ENCODE results near the gene SLC25A21.

The SLC25A21 gene

DNA sequence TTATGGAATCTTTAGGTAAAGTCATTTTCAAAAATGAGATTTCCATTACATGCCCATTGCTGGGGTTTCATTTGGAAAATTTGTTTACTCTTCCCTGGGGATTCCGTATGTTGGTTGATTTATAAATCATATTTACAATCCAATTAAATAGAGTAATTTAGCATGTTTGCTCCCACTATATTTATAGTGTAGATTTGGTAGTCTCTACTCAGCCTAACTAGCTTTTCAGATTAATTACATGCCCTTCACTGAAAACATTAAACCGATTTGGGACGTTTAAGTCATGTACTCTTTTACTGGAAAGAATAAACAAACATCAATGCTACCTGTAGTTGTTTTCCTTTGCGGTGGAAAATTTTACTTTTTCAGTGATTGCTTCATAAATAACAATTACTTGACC, 500.3 kb downstream of the SLC25A21 start (continued):
- TF ChIP-seq ZNF214 (tag by site-specific recombination; IDR thresholded peaks at IDR 0.05; ENCODE audit: borderline replicate concordance) (no peak), SETDB1 (IDR thresholded peaks at IDR 0.05; ENCODE audit: insufficient read length, low read length) (no peak), ZNF660 (tag by site-specific recombination; IDR thresholded peaks at IDR 0.05) (no peak), ZNF302 (tag by site-specific recombination; IDR thresholded peaks at IDR 0.05; ENCODE audit: low read depth) (no peak), ZNF747 (tag by site-specific recombination; IDR thresholded peaks at IDR 0.05) (no peak)
- TF ChIP-seq, protein P1, sequence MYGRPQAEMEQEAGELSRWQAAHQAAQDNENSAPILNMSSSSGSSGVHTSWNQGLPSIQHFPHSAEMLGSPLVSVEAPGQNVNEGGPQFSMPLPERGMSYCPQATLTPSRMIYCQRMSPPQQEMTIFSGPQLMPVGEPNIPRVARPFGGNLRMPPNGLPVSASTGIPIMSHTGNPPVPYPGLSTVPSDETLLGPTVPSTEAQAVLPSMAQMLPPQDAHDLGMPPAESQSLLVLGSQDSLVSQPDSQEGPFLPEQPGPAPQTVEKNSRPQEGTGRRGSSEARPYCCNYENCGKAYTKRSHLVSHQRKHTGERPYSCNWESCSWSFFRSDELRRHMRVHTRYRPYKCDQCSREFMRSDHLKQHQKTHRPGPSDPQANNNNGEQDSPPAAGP (tag by site-specific recombination; IDR thresholded peaks at IDR 0.05): no peak

DNA sequence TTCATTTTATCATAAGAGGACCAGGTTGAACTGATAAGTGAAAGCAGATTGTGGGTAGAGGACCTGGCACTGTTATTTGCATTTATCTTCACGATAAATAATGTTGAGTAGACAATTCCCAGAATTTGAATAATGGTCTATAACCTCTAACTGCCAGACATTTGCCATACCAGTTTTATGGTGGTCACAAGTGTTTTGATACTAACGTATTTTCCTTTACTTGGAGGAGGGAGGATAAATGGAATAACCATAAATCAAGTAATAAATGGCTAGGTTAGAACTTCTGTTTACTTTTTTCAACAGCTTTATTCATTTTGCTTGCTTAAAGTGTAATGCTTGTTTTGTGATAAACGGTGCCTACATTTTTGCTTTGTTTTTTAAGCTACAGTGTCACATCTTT, 501.3 kb downstream of the SLC25A21 start:
- no peaks in the 10 kb centered on the region for H3K9me3 ChIP-seq (ENCODE audit: control insufficient read depth, insufficient read depth, low read depth, low read length)
- CTCF ChIA-PET: interaction anchor here (0.6 to 1.2 kb wide), 2 partner anchors 15 to 53 kb away, joined by 3 to 4 read pairs; no protein-coding TSS in a partner anchor
- H3K27ac ChIP-seq (ENCODE audit: extremely low read depth, low read depth, low read length): no peak overlapping the region
- peaks cover under 1 to 14% of the 10 kb centered on the region in 2 experiments for H3K36me3 ChIP-seq (ENCODE audit: control insufficient read depth in 2 of 2, insufficient read depth in 1 of 2, low read length in 2 of 2)
- H3K4me1 ChIP-seq (ENCODE audit: control insufficient read depth, insufficient read depth, low read length): peaks cover 9% of the 10 kb centered on the region
- no peak overlapping the region for H3K4me3 ChIP-seq (ENCODE audit: low read depth, low read length)
- POLR2A ChIA-PET: no interaction called here
- TF ChIP-seq ZNF529 (tag by site-specific recombination; IDR thresholded peaks at IDR 0.05; ENCODE audit: insufficient replicate concordance) (no peak), BCL11A (tag by site-specific recombination; IDR thresholded peaks at IDR 0.05; ENCODE audit: low read depth) (0 out of 2 replicates have a peak, but pooled peaks have one; percentile 51), WT1 (tag by site-specific recombination; IDR thresholded peaks at IDR 0.05) (peak; percentile 97), KLF10 (tag by site-specific recombination; IDR thresholded peaks at IDR 0.05) (no peak), ZNF624 (tag by site-specific recombination; IDR thresholded peaks at IDR 0.05) (no peak), ZNF169 (tag by site-specific recombination; IDR thresholded peaks at IDR 0.05) (no peak), ZNF514 (tag by site-specific recombination; IDR thresholded peaks at IDR 0.05) (no peak), BCL6B (tag by site-specific recombination; IDR thresholded peaks at IDR 0.05) (peak; percentile 50; the same call in 1 of the 2 replicates), GLIS1 (tag by site-specific recombination; IDR thresholded peaks at IDR 0.05) (peak; percentile 40), SP2 (tag by site-specific recombination; IDR thresholded peaks at IDR 0.05) (no peak), ZNF701 (tag by site-specific recombination; IDR thresholded peaks at IDR 0.05) (no peak), ZNF354C (tag by site-specific recombination; IDR thresholded peaks at IDR 0.05; ENCODE audit: borderline replicate concordance, low read depth) (no peak), ZNF366 (tag by site-specific recombination; conservative IDR thresholded peaks at IDR 0.05) (peak; percentile 32; the same call in 1 of the 2 replicates), IKZF3 (tag by site-specific recombination; IDR thresholded peaks at IDR 0.05) (peak; percentile 61; the same call in 1 of the 2 replicates), ZEB2 (tag by site-specific recombination; IDR thresholded peaks at IDR 0.05) (no peak), SP7 (tag by site-specific recombination; IDR thresholded peaks at IDR 0.05) (peak; percentile 56; the same call in 1 of the 2 replicates), ZNF843 (tag by site-specific recombination; IDR thresholded peaks at IDR 0.05) (peak; percentile 70), MYNN (tag by site-specific recombination; IDR thresholded peaks at IDR 0.05; ENCODE audit: borderline replicate concordance) (no peak), ZNF18 (tag by site-specific recombination; IDR thresholded peaks at IDR 0.05) (0 out of 2 replicates have a peak, but pooled peaks have one; percentile 24)
- TF ChIP-seq, protein P2, sequence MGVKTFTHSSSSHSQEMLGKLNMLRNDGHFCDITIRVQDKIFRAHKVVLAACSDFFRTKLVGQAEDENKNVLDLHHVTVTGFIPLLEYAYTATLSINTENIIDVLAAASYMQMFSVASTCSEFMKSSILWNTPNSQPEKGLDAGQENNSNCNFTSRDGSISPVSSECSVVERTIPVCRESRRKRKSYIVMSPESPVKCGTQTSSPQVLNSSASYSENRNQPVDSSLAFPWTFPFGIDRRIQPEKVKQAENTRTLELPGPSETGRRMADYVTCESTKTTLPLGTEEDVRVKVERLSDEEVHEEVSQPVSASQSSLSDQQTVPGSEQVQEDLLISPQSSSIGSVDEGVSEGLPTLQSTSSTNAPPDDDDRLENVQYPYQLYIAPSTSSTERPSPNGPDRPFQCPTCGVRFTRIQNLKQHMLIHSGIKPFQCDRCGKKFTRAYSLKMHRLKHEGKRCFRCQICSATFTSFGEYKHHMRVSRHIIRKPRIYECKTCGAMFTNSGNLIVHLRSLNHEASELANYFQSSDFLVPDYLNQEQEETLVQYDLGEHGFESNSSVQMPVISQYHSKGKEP (tag by site-specific recombination; IDR thresholded peaks at IDR 0.05): 0 out of 2 replicates have a peak, but pooled peaks have one; percentile 4
- TF ChIP-seq, protein P3, sequence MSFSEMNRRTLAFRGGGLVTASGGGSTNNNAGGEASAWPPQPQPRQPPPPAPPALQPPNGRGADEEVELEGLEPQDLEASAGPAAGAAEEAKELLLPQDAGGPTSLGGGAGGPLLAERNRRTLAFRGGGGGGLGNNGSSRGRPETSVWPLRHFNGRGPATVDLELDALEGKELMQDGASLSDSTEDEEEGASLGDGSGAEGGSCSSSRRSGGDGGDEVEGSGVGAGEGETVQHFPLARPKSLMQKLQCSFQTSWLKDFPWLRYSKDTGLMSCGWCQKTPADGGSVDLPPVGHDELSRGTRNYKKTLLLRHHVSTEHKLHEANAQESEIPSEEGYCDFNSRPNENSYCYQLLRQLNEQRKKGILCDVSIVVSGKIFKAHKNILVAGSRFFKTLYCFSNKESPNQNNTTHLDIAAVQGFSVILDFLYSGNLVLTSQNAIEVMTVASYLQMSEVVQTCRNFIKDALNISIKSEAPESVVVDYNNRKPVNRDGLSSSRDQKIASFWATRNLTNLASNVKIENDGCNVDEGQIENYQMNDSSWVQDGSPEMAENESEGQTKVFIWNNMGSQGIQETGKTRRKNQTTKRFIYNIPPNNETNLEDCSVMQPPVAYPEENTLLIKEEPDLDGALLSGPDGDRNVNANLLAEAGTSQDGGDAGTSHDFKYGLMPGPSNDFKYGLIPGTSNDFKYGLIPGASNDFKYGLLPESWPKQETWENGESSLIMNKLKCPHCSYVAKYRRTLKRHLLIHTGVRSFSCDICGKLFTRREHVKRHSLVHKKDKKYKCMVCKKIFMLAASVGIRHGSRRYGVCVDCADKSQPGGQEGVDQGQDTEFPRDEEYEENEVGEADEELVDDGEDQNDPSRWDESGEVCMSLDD (tag by site-specific recombination; IDR thresholded peaks at IDR 0.05): no peak
- TF ChIP-seq, protein P1 (tag by site-specific recombination; IDR thresholded peaks at IDR 0.05): no peak
